A549 (cell line): ENCODE data around the gene CACNB3. TPM values are rescaled to one million over a fixed set of nuclear protein-coding genes. Genes with fewer than 3 reads are reported as not detected.

Experiments used
- ATAC-seq, 2 experiments: fragments of 200-7000 bp in 1 of 2; fragments of >200 bp in 1 of 2; cut with Nextera tagmentation in 1 of 2; cut with Tn5 transposase in 1 of 2; 3 replicates each; pipeline versions ENCODE4 v1.8.0 to v1.9.1; 2018 to 2020; ENCODE audit warnings: mild to moderate bottlenecking in 1 of 2, moderate library complexity in 1 of 2
- CTCF ChIA-PET: fragments of 300-600 bp; sonication (Branson Sonifier 250); formaldehyde crosslinking; extraction: SDS; loops from one replicate; lab custom pipeline; 2021; ENCODE audit warnings: antibody characterized with exemption, inconsistent platforms; lab: Yijun Ruan, JAX
- POLR2A ChIA-PET: fragments of 350-600 bp; formaldehyde crosslinking; extraction: SDS; loops from one replicate; lab custom pipeline; 2021; ENCODE audit warnings: antibody characterized with exemption, inconsistent platforms; lab: Yijun Ruan, JAX
- DNase-seq, 2 experiments: peaks; one replicate each; pipeline versions ENCODE4 v3.0.0 to v3.0.0-alpha.2; 2011 to 2016; ENCODE audit warnings: low read depth in 1 of 2, low spot score in 1 of 2
- FAIRE-seq: peaks from 2 replicates; lab custom pipeline; 2011; peaks lifted over from hg19 to GRCh38; lab: Jason Lieb, UNC
- H3K27ac ChIP-seq, 2 experiments: fragments of >200 bp; sonication (Bioruptor Twin); formaldehyde crosslinking; 3 replicates each; pipeline ENCODE4 v1.5.1; 2016 to 2017
- H3K4me1 ChIP-seq: fragments of >200 bp; sonication (Bioruptor Twin); formaldehyde crosslinking; 3 replicates; pipeline ENCODE4 v1.6.1; 2016
- H3K4me2 ChIP-seq: fragments of >200 bp; sonication (Bioruptor Twin); formaldehyde crosslinking; 3 replicates; pipeline ENCODE4 v1.6.1; 2016
- H3K4me3 ChIP-seq: fragments of >200 bp; sonication (Bioruptor Twin); formaldehyde crosslinking; 3 replicates; pipeline ENCODE4 v1.5.1; 2016
- H3K9me3 ChIP-seq: fragments of >200 bp; sonication (Bioruptor Twin); formaldehyde crosslinking; 3 replicates; pipeline ENCODE4 v1.6.1; 2016
- CBX2 ChIP-seq: fragments of 200-600 bp; sonication (generic); IDR thresholded peaks from 2 replicates; pipeline ENCODE4 v1.6.1; 2016; ENCODE audit warnings: low read depth, mild to moderate bottlenecking, borderline replicate concordance
- CBX8 ChIP-seq: fragments of 200-600 bp; sonication (generic); IDR thresholded peaks from 2 replicates; pipeline ENCODE4 v1.6.1; 2016
- CEBPB ChIP-seq, 2 experiments: fragments of >200 bp in 1 of 2; sonication (Bioruptor Twin) in 1 of 2; formaldehyde crosslinking in 1 of 2; IDR thresholded peaks; 2 replicates each; pipeline ENCODE4 v1.6.1; 2012 to 2016
- CHD2 ChIP-seq: fragments of 150-350 bp; IDR thresholded peaks from 2 replicates; pipeline ENCODE4 v1.6.1; 2014; ENCODE audit warnings: low read length; ENCODE audit not compliant: partially characterized antibody
- CHD4 ChIP-seq: fragments of 200-600 bp; sonication (generic); IDR thresholded peaks from 2 replicates; pipeline ENCODE4 v1.6.1; 2016; ENCODE audit warnings: antibody characterized with exemption, mild to moderate bottlenecking, borderline replicate concordance
- CTCF ChIP-seq: fragments of >200 bp; sonication (Bioruptor Twin); formaldehyde crosslinking; IDR thresholded peaks from 3 replicates; pipeline ENCODE4 v1.5.1; 2016
- EHF ChIP-seq: fragments of 250-450 bp; sonication (Bioruptor Pico); IDR thresholded peaks from 2 replicates; pipeline ENCODE4 v1.5.0; 2020; ENCODE audit warnings: mild to moderate bottlenecking
- EHMT2 ChIP-seq: fragments of 200-600 bp; sonication (generic); IDR thresholded peaks from 2 replicates; pipeline ENCODE4 v1.6.1; 2016; ENCODE audit warnings: antibody characterized with exemption, low read depth, mild to moderate bottlenecking, moderate library complexity
- EP300 ChIP-seq, 2 experiments: fragments of >200 bp; sonication (Bioruptor Twin); formaldehyde crosslinking; IDR thresholded peaks; 2 replicates in 1 of 2; 3 replicates in 1 of 2; pipeline ENCODE4 v1.6.1; 2016 to 2017
- ESRRA ChIP-seq: fragments of 150-350 bp; IDR thresholded peaks from 2 replicates; pipeline ENCODE4 v1.6.1; 2014; ENCODE audit warnings: mild to moderate bottlenecking, low read length, borderline replicate concordance
- FOSB ChIP-seq: fragments of 250-450 bp; sonication (Bioruptor Pico); IDR thresholded peaks from 2 replicates; pipeline ENCODE4 v1.5.0; 2020; ENCODE audit warnings: mild to moderate bottlenecking, moderate library complexity
- FOSL2 ChIP-seq, 2 experiments: fragments of 450-650 bp in 1 of 2; fragments of >200 bp in 1 of 2; sonication (Bioruptor Twin) in 1 of 2; formaldehyde crosslinking; IDR thresholded peaks; 2 replicates each; pipeline versions ENCODE4 v1.5.0 to v1.6.1; 2016 to 2020; ENCODE audit warnings: mild to moderate bottlenecking in 1 of 2, moderate library complexity in 1 of 2
- FOXS1 ChIP-seq: fragments of 250-450 bp; sonication (Bioruptor Pico); IDR thresholded peaks from 2 replicates; pipeline ENCODE4 v1.5.0; 2020; ENCODE audit warnings: mild to moderate bottlenecking, moderate library complexity
- GATA3 ChIP-seq: IDR thresholded peaks from 2 replicates; pipeline ENCODE4 v1.6.1; 2012; ENCODE audit warnings: borderline replicate concordance
- HDAC2 ChIP-seq: fragments of 200-600 bp; sonication (generic); IDR thresholded peaks from 2 replicates; pipeline ENCODE4 v1.6.1; 2016
- HEYL ChIP-seq: fragments of 250-450 bp; sonication (Bioruptor Pico); IDR thresholded peaks from 2 replicates; pipeline ENCODE4 v1.8.0; 2021; ENCODE audit warnings: mild to moderate bottlenecking, moderate library complexity
- HOXB13 ChIP-seq: fragments of 250-450 bp; sonication (Bioruptor Pico); IDR thresholded peaks from 2 replicates; pipeline ENCODE4 v1.5.0; 2020; ENCODE audit warnings: low read depth, mild to moderate bottlenecking, moderate library complexity
- HOXB5 ChIP-seq: fragments of 250-450 bp; sonication (Bioruptor Pico); IDR thresholded peaks from 2 replicates; pipeline ENCODE4 v1.5.0; 2020; ENCODE audit warnings: mild to moderate bottlenecking, moderate library complexity
- JUNB ChIP-seq: fragments of >200 bp; sonication (Bioruptor Twin); formaldehyde crosslinking; IDR thresholded peaks from 2 replicates; pipeline ENCODE4 v1.6.1; 2016
- MYC ChIP-seq: IDR thresholded peaks from 2 replicates; pipeline ENCODE4 v1.6.1; 2012; ENCODE audit warnings: mild to moderate bottlenecking, inconsistent platforms, low read length, improper control_type of control experiment, borderline replicate concordance
- NR3C1 ChIP-seq: fragments of >200 bp; sonication (Bioruptor Twin); formaldehyde crosslinking; IDR thresholded peaks from 3 replicates; pipeline ENCODE4 v1.6.1; 2017
- PHF8 ChIP-seq: fragments of 200-600 bp; sonication (generic); IDR thresholded peaks from 2 replicates; pipeline ENCODE4 v1.6.1; 2016; ENCODE audit warnings: low read depth, mild to moderate bottlenecking, antibody characterized with exemption, moderate library complexity, borderline replicate concordance
- POLR2A ChIP-seq: IDR thresholded peaks from 2 replicates; pipeline ENCODE4 v1.6.1; 2012; ENCODE audit warnings: mild to moderate bottlenecking, low read length
- POLR2AphosphoS2 ChIP-seq: conservative IDR thresholded peaks from 2 replicates; pipeline ENCODE4 v1.6.1; 2012; ENCODE audit warnings: low read length, improper control_type of control experiment, inconsistent platforms
- RARB ChIP-seq: fragments of 250-450 bp; sonication (Bioruptor Pico); IDR thresholded peaks from 2 replicates; pipeline ENCODE4 v1.8.0; 2021; ENCODE audit warnings: mild to moderate bottlenecking, moderate library complexity
- RFX5 ChIP-seq: fragments of 450-650 bp; IDR thresholded peaks from 2 replicates; pipeline ENCODE4 v1.7.1; 2014; ENCODE audit warnings: antibody characterized with exemption, mild to moderate bottlenecking, moderate library complexity
- RNF2 ChIP-seq: fragments of 200-600 bp; sonication (generic); IDR thresholded peaks from 2 replicates; pipeline ENCODE4 v1.6.1; 2016; ENCODE audit warnings: low read depth, mild to moderate bottlenecking, antibody characterized with exemption, moderate library complexity, borderline replicate concordance
- SMC3 ChIP-seq: fragments of >200 bp; sonication (Bioruptor Twin); formaldehyde crosslinking; IDR thresholded peaks from 3 replicates; pipeline ENCODE4 v1.6.1; 2018; ENCODE audit warnings: inconsistent platforms
- SREBF2 ChIP-seq: fragments of 450-650 bp; IDR thresholded peaks from 2 replicates; pipeline ENCODE4 v1.6.1; 2014; ENCODE audit warnings: mild to moderate bottlenecking, moderate library complexity
- ZSCAN20 ChIP-seq: fragments of 250-450 bp; sonication (Bioruptor Pico); IDR thresholded peaks from 2 replicates; pipeline ENCODE4 v1.8.0; 2022; ENCODE audit warnings: mild to moderate bottlenecking, moderate library complexity
- WGBS: methylation state at CpG from one replicate; pipeline ENCODE4 v1.1.6; 2017; ENCODE audit errors: missing lambda C conversion rate; 5-methylcytosine and 5-hydroxymethylcytosine counted together
- polyA plus RNA-seq, 4 experiments: library from polyadenylated mRNA; depleted of rRNA in 3 of 4; stranded (reverse); fragments of >200 nt; fragmentation: RNase III in 1 of 4; extraction: RNeasy Plus Mini Kit Qiagen cat#74134 plus additional on column Dnase treatment in 1 of 4; gene quantifications; 2 replicates in 3 of 4; 3 replicates in 1 of 4; pipeline ENCODE4 v1.2.3, GENCODE V29; 2011 to 2017
- TF ChIP-seq, protein P1 (sequence below): fragments of >200 bp; sonication (Bioruptor Twin); formaldehyde crosslinking; IDR thresholded peaks from 2 replicates; pipeline ENCODE4 v1.6.1; 2016
- TF ChIP-seq, protein P2 (sequence below): IDR thresholded peaks from 2 replicates; pipeline ENCODE4 v1.6.1; 2012

CACNB3 gene
- polyA plus RNA-seq, 2 of the 4 experiments (the other 2 are of a cell fraction) = 12.9 to 23.9 TPM

DNA sequence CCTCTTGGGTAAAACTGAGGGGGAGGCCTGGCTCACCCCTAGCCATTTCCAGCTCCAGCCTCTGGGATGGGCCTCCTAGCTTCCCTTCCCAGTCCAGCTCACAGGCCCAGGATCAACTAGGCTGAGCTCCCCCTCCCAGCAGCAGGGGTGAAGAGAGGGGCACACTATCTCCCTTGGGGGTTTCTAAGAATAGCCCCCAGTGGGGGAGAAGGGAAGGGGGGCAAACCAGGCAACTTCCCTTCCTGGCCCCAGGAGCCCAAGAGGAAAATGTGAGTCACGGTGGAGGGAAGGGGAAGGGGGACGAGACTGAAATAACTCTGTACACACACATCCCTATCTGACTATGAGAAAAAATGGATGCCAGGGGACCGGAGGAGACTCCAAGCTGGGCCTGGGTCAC lies 38.4 kb upstream of the CACNB3 start:
- DNase-seq (no peak), ATAC-seq (no peak), FAIRE-seq (no peak)
- CTCF ChIA-PET = interaction anchor here (1.0 to 7.4 kb wide), 7 partner anchors 9 to 111 kb away, joined by 3 to 61 read pairs (median 3); partner anchors contain the start of gene ADCY6
- H3K4me3 ChIP-seq = no peak overlapping the region
- H3K27ac ChIP-seq = no peak overlapping the region
- no peaks in the 10 kb centered on the region for H3K4me1 ChIP-seq
- TF ChIP-seq EHMT2 (no peak), NR3C1 (no peak), PHF8 (no peak), EHF (CRISPR knock-in tag) (no peak), SREBF2 (no peak), FOSB (no peak), HDAC2 (no peak), CHD4 (no peak)
- TF ChIP-seq, all 56 proteins: peak for 0
- Histone ChIP-seq H3K4me2 (no peak overlapping the region), H3K9me3 (no peaks in the 10 kb centered on the region)
- WGBS = 80% methylated on average over 3 of the region's 3 CpGs
- POLR2A ChIA-PET = interaction anchor here (2.3 kb wide), 1 partner anchor 9 kb away, joined by 7 read pairs; the partner anchor contains the start of gene ADCY6

DNA sequence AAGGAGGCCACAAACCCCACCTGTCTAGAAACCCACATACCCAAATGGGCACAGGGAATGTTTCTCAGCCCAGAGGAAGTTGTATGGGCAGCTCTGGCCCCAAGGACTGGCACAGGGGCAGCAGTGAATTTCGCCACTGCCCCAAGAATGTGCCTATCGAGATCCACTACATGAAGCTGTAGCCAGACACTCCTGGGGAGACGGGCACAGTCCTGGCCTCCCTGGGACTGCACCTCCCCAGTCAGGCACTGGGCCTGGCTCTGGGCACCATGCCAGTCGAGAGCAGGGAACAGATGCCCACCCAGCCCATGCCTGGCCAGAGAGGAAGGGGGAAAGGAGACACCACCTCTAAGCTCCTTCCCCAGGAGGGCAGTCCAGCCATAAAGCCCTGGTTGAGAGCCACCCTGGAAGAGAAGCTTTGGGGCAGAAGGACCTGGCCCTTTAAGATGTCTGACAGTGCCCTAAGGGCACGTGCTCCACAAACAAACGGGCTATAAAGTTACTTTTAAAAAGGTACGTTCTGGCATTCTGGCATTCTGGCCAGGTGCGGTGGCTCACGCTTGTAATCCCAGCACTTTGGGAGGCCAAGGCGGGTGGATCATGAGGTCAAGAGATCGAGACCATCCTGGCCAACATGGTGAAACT lies 37.8 kb upstream of the CACNB3 start:
- FAIRE-seq (no peak), DNase-seq (no peak), ATAC-seq (no peak)
- no peak overlapping the region for H3K4me3 ChIP-seq
- CTCF ChIA-PET = interaction anchor here (0.7 to 7.4 kb wide), 5 partner anchors 9 to 69 kb away, joined by 3 to 61 read pairs (median 6); partner anchors contain the start of gene ADCY6
- H3K4me2 ChIP-seq = no peak overlapping the region
- POLR2A ChIA-PET = interaction anchor here (2.3 kb wide), 1 partner anchor 9 kb away, joined by 7 read pairs; the partner anchor contains the start of gene ADCY6
- H3K9me3 ChIP-seq = no peaks in the 10 kb centered on the region
- TF ChIP-seq GATA3 (no peak), SMC3 (no peak), CBX8 (no peak), CEBPB (IDR thresholded peaks at IDR 0.05) (no peak), RFX5 (no peak), SREBF2 (no peak), CTCF (no peak), CHD2 (no peak), POLR2A (no peak), CHD4 (no peak), HOXB5 (no peak), RNF2 (no peak), HOXB13 (CRISPR knock-in tag) (no peak), HDAC2 (no peak), JUNB (no peak)
- 80% methylated on average over 11 of the region's 11 CpGs for WGBS
- H3K27ac ChIP-seq = no peak overlapping the region
- no peaks in the 10 kb centered on the region for H3K4me1 ChIP-seq

DNA sequence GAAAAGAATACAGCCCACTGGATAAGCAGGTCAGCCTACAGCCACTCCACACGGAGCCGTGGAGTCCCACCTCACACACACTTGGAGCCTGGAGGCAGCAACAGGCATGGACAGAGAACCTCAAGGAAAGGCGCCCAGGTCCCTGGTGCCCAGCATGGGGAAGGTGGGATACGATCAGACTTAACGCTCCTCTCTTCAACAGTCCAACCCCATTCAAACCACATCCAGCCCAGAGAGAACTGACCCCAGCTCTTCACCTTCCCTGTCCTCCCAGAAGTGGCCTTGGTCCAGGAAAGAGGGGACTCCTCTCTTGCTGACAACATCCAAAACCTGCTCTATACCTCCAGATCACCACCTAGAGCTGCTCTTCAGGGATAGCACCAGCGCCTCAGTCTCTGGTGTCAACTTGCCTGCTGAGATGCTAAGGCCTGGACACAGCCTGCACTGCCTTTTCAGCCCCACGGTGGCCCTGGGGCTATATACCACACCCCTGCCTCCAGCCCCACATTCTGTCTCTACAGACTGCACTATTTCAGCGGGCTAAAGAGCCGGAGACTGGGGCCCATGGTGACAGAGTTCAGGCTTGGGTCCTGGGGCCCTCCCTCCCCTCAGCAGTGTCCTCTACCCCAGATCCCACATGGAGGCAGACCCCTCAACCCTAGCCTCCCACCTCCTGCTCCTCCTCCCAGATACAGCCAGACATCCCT lies 36.4 kb upstream of the CACNB3 start:
- H3K9me3 ChIP-seq = no peaks in the 10 kb centered on the region
- no peak overlapping the region for H3K4me2 ChIP-seq
- peaks cover 3% of the 10 kb centered on the region; the same call in 2 of the 3 replicates for H3K4me1 ChIP-seq
- FAIRE-seq (no peak), DNase-seq (no peak), ATAC-seq (peak; percentile 8 to 33; a peak in 3 of 6 replicates)
- no peak overlapping the region for H3K4me3 ChIP-seq
- 84% methylated on average over 9 of the region's 9 CpGs for WGBS
- ChIA-PET CTCF (interaction anchor here (0.6 to 7.4 kb wide), 4 partner anchors 13 to 293 kb away, joined by 3 to 61 read pairs (median 16); no protein-coding TSS in a partner anchor), POLR2A (interaction anchor here (2.3 kb wide), 1 partner anchor 7 kb away, joined by 7 read pairs; the partner anchor contains the start of gene ADCY6)
- no peak overlapping the region for H3K27ac ChIP-seq
- TF ChIP-seq CEBPB (IDR thresholded peaks at IDR 0.05) (no peak), SMC3 (no peak), EP300 (IDR thresholded peaks at IDR 0.05) (no peak), ESRRA (no peak), FOSB (no peak), CHD2 (no peak), MYC (no peak), POLR2AphosphoS2 (no peak), RARB (CRISPR knock-in tag) (no peak), FOXS1 (no peak), HEYL (CRISPR knock-in tag) (no peak), ZSCAN20 (no peak), POLR2A (no peak), FOSL2 (IDR thresholded peaks at IDR 0.05) (no peak), FOSL2 (CRISPR knock-in tag; IDR thresholded peaks at IDR 0.05) (no peak), CBX2 (no peak)
- TF ChIP-seq, protein P1, sequence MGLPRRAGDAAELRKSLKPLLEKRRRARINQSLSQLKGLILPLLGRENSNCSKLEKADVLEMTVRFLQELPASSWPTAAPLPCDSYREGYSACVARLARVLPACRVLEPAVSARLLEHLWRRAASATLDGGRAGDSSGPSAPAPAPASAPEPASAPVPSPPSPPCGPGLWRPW = no peak
- TF ChIP-seq, protein P2, sequence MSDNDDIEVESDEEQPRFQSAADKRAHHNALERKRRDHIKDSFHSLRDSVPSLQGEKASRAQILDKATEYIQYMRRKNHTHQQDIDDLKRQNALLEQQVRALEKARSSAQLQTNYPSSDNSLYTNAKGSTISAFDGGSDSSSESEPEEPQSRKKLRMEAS = no peak
